Left lung (tissue), 10 donors: ENCODE results near the gene IGSF21. TPM values are rescaled to one million over a fixed set of nuclear protein-coding genes. Genes with fewer than 3 reads are reported as not detected.

ENCODE experiments used
- ATAC-seq: fragments of 200-7000 bp; cut with Tn5 transposase; one replicate; pipeline ENCODE4 v1.9.1; 2020; ENCODE audit warnings: moderate library complexity
- DNase-seq, 4 donors: peaks; one replicate each; pipeline ENCODE4 v3.0.0-alpha.2; 2013 to 2020
- H3K27ac ChIP-seq, 2 donors: fragments of 200-600 bp; sonication (generic) in 1 of 2; one replicate each; pipeline versions ENCODE4 v1.5.0 to v1.8.0; 2020 to 2021
- H3K27me3 ChIP-seq, 2 donors: fragments of 200-600 bp; sonication (generic) in 1 of 2; one replicate each; pipeline versions ENCODE4 v1.5.0 to v1.8.0; 2020 to 2021
- H3K36me3 ChIP-seq, 2 donors: fragments of 200-600 bp; sonication (generic) in 1 of 2; one replicate each; pipeline versions ENCODE4 v1.5.0 to v1.8.0; 2020 to 2021
- H3K4me1 ChIP-seq, 2 donors: fragments of 200-600 bp; one replicate each; pipeline ENCODE4 v1.8.0; 2021
- H3K4me3 ChIP-seq, 2 donors: fragments of 200-600 bp; sonication (generic) in 1 of 2; one replicate each; pipeline versions ENCODE4 v1.5.0 to v1.8.0; 2020 to 2021; ENCODE audit warnings: mild to moderate bottlenecking in 1 of 2
- H3K9me3 ChIP-seq, 2 donors: fragments of 200-600 bp; sonication (generic) in 1 of 2; one replicate each; pipeline versions ENCODE4 v1.5.0 to v1.8.0; 2020 to 2021
- CTCF ChIP-seq, 2 donors: fragments of 200-600 bp; sonication (generic) in 1 of 2; IDR thresholded peaks; one replicate each; pipeline versions ENCODE4 v1.5.0 to v1.8.0; 2021; ENCODE audit warnings: antibody characterized with exemption in 2 of 2
- intact Hi-C, 2 donors: fragments of 100-400 bp; cut with DNase I; formaldehyde crosslinking; loops; one replicate each; pipeline versions ENCODE4 v1.11.2 to v1.14.2; 2022
- polyA plus RNA-seq, 6 donors: library from polyadenylated mRNA; unstranded; fragments of 120-200 nt; gene quantifications; one replicate each; pipeline ENCODE4 v1.2.1, GENCODE V29; 2013; ENCODE audit not compliant: insufficient read length in 6 of 6
- total RNA-seq, 2 donors: library from RNA; stranded (reverse); fragmentation: NEBNext Ultra II Directional; extraction: Animal tissue kit (Norgen Biotek cat#: 25700); gene quantifications; one replicate each; pipeline ENCODE4 v1.2.1, GENCODE V29; 2021
- donor health status: DM: no; HTN: yes; CAD: no.
- donor health status: DM: no; HTN: no; CAD: no.

The IGSF21 gene
- total and polyA plus RNA-seq, 8 donors: 0.14 to 1.2 (median 0.25) TPM; not detected in 2

- TF ChIP-seq CTCF (IDR thresholded peaks at IDR 0.05): no peak
- peaks cover 16 to 94% of the 10 kb centered on the region in 2 donors for H3K27me3 ChIP-seq
- intact Hi-C loops: no loop called here
These were observed 90.7 kb downstream of the IGSF21 start for GRCh38 chr1:18198260-18198659.

GRCh38 chr1:18199462-18199861 lies 91.9 kb downstream of the IGSF21 start:
- Histone ChIP-seq H3K36me3 (no peaks in the 10 kb centered on the region), H3K27ac (no peak overlapping the region), H3K9me3 (no peaks in the 10 kb centered on the region), H3K4me1 (no peaks in the 10 kb centered on the region), H3K27me3 (peaks cover 16 to 100% of the 10 kb centered on the region in 2 donors), H3K4me3 (no peak overlapping the region)
- ATAC-seq (no peak), DNase-seq (no peak)
- no peak for TF ChIP-seq CTCF (IDR thresholded peaks at IDR 0.05)
- intact Hi-C loops: no loop called here

More at GRCh38 chr1:18198260-18198659, 90.7 kb downstream of the IGSF21 start:
- DNase-seq (no peak), ATAC-seq (no peak)
- Histone ChIP-seq H3K36me3 (no peaks in the 10 kb centered on the region), H3K9me3 (no peaks in the 10 kb centered on the region), H3K4me3 (no peak overlapping the region), H3K27ac (no peak overlapping the region), H3K4me1 (no peaks in the 10 kb centered on the region)

- Histone ChIP-seq H3K27me3 (peaks cover 16 to 94% of the 10 kb centered on the region in 2 donors), H3K4me3 (no peak overlapping the region), H3K4me1 (no peaks in the 10 kb centered on the region), H3K27ac (no peak overlapping the region), H3K36me3 (no peaks in the 10 kb centered on the region), H3K9me3 (no peaks in the 10 kb centered on the region)
- no peak for ATAC-seq
- DNase-seq: no peak
- no peak for TF ChIP-seq CTCF (IDR thresholded peaks at IDR 0.05)
- intact Hi-C loops: no loop called here
These were observed 92.6 kb downstream of the IGSF21 start for GRCh38 chr1:18200136-18200717.

- no peaks in the 10 kb centered on the region for H3K4me1 ChIP-seq
- peaks cover 16 to 87% of the 10 kb centered on the region in 2 donors for H3K27me3 ChIP-seq
- H3K27ac ChIP-seq: no peak overlapping the region
- no peaks in the 10 kb centered on the region for H3K36me3 ChIP-seq
- ATAC-seq (no peak), DNase-seq (no peak)
- intact Hi-C loops: no loop called here
- no peak overlapping the region for H3K4me3 ChIP-seq
- TF ChIP-seq CTCF (IDR thresholded peaks at IDR 0.05): no peak
- H3K9me3 ChIP-seq: no peaks in the 10 kb centered on the region
These were observed 93.3 kb downstream of the IGSF21 start for GRCh38 chr1:18200918-18201317.

GRCh38 chr1:18201997-18202719 lies 94.6 kb downstream of the IGSF21 start:
- Histone ChIP-seq H3K9me3 (no peaks in the 10 kb centered on the region), H3K36me3 (no peaks in the 10 kb centered on the region), H3K27ac (no peak overlapping the region), H3K4me1 (no peaks in the 10 kb centered on the region), H3K27me3 (peaks cover 13 to 75% of the 10 kb centered on the region in 2 donors), H3K4me3 (no peak overlapping the region)
- DNase-seq (no peak), ATAC-seq (no peak)
- no peak for TF ChIP-seq CTCF (IDR thresholded peaks at IDR 0.05)
- intact Hi-C loops: no loop called here
